HG03469 (cell line): ENCODE measurements around the gene NDUFB11.

Source experiments
- ATAC-seq: cut with Tn5 transposase; IDR thresholded peaks from one replicate; pipeline ENCODE4 v1.9.1; 2021; ENCODE audit warnings: mild to moderate bottlenecking, moderate library complexity, moderate number of reproducible peaks; ENCODE audit not compliant: unreplicated experiment

NDUFB11 gene

DNA sequence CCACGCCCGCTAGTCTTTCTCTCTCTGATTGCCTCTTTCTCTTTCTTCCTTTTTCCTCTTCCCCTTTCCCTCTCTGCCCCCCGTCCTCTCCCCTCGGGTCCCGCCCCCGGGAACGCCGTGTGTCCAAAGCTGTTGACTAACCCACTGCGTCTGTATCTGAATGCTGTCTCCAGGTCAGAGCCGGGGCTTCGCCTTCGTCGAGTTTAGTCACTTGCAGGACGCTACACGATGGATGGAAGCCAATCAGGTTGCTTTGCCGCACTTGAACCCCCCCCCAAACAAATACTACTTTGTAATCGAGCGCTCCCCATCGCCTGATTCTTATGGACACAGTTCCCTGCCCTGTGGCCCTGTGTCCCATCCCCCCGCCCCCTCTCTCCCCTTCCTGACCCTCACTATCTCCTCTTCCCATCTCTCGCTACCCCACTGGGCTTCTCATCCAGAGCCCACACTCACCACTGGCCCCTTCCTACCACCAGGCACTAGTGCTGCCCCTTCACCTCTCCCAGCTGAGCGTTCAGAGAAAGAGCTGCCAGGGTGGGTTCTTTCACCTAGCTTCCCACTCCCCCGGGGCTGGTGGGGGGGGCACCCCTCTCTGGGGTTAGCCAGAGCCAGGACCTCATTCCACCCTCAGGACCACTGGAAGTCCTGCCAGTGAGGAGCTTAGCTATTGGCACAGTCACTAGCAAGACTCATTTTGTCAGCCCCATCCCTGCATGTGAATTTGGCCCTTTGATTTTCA lies 30.5 kb upstream of the NDUFB11 start:
- no peak for ATAC-seq

DNA sequence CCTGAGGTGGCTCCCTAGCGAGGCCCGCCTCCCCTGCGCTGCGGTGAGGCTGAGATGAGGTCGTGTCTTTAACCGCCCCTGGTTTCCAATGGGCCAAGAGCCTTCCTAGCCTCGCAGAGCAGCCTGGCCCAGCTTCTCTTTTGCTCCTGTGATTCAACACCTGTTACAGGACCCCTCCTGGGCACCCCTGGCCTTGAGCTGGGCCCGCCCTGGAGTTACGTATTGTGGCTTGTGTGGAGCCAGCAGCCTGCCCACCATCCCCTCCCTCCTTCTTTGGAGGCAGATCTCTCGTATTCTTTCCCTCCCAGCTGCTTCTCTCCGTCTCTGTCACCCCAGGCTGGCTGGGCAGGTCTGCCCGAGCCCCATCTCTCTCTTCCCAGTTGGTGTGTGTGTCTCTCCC lies 29.9 kb upstream of the NDUFB11 start:
- no peak for ATAC-seq

DNA sequence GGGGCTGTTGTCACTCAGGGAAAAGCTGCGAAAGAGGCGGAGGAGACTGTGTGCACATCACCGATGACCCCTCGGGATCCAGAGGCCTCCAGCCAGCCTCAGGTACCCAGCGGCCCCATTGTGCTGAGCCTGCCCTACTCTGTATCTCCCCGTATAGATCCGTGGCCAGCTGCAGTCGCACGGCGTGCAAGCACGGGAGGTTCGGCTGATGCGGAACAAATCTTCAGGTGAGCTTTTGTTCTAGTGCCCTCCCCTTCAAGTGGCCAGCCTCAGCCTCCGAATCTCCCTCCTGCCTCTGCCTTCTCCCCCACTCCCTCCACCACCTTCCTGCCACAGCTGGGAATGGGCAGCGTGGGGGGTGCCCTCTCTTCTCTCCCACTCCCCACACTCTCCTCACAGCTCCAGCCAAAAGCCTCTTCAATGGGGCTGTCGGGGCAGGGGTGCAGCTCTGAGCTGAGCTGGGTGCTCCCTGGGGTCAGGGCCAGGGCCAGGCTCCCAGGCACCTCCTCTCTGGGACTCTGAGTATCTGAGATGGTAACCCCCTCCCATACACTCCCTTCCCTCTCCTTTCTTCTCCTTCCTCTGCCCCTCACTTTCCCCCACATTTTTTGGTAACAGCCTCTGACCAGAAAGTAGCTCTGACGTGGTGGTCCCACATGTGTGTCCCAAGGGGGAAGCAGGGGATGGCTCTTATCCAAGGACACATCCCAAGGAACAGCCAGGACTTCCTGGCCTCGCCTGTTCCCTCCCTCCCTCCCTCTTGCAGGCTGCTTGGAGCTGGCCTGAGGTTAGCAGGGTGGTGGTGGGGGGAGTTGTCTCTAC lies 28.7 kb upstream of the NDUFB11 start:
- no peak for ATAC-seq

DNA sequence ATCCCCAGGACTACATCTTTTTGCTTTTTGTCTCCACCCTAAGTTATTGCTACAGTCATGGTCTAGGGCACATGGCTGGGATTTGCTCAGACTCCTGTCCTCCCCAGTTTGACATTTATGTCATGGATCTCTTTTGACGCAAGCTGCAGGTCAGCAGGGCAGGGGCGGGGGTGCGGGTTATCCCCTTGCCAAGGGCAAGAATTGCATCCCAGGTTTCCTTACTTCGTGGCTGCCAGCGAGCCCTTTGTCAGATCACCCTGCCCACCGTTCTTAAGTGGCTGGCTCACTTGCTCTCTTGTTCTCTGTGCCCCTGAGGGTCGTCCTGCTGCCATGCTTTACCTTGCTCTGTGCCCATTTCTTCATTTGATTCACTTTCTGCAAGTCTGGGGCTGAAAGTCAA lies 28.0 kb upstream of the NDUFB11 start:
- no peak for ATAC-seq

DNA sequence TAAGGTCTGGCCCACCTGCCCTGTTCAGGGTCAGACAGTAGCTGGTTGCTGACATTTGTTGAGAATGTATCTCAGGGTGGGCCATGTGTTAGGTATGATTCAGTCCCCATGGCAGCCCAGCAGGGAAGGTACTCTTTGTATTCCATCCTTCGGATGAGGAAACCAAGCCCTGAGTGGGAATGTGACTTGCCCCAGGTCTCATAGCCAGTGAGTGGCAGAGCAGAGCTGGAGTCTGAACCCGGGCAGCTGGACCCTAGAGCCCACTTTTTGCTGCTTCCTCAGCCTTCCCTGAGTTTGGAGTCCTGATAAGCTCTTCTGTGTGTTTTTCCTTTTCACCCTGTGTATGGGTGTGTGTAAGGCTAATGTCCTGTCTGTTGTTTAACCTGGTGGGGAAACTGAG lies 27.5 kb upstream of the NDUFB11 start:
- ATAC-seq, result no peak

DNA sequence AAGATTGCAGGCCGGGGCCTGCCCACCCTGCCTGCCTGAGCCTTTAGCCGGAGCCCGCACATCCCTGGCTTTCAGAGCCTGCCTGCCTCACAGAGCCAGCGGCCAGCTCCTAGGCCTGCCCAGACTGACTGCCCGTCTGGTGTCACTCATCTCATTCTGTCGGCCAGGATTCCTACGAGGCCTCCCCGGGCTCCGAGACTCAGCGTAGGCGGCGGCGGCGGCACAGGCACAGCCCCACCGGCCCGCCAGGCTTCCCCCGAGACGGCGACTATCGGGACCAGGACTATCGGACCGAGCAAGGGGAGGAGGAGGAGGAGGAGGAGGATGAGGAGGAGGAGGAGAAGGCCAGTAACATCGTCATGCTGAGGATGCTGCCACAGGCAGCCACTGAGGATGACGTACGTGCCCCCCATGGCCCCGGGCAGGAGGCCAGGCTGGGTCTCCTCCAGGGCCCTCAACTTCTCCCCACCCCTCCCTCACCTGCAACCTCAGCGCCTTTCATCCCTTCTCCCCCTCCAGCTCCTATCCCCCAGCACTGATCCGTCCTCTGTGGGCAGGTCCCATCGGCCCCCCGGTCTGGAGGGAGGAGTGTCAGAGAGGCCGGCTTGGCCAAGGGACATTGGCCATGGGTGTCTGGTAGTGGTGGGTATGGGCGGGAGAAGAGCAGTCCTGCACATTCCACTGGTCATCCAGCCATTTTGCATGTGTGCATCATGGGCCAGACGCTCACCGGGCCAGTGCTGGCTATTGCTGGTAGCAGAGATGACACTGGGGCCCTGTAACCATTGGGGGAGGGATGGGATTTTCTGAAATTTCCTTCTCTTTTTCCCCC lies 26.6 kb upstream of the NDUFB11 start:
- no peak for ATAC-seq

DNA sequence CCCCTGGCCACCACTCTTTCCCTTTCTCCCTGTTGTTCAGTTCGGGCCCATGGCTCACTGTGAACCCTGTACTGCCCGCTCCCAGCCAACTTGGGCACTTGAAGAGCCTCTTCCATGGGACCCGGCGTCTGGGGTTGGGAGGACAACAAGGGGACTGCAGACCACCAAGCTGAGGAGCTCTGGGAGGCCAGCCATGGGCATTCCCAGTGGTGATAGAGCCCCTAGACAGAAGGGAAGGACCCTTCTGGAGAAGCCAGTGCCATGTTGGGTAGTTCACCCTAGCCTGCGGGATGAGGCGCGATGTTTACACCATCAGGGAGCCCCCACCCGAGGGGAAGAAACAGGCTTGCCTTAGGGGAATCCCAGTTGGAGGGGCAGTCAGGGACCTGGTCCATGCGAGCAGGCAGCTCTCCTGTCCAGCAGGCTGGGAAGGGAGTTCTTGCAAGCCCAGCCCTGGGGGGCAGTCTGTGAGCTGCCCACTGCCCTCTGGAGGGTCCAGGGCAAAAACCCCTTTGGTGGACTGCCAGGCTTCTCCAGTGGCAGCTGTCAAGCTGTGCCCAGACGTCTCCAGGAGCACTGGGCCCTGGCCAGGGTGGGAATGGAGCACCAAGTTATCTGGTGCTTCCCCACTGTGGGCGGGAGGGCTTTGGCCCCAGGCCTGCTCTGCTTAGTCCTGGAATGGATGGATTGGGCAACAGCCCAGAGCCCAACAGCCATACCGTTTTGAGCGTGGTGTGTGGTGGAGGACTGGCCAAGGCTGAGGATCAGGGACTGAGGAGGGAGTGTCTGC lies 25.4 kb upstream of the NDUFB11 start:
- no peak for ATAC-seq

DNA sequence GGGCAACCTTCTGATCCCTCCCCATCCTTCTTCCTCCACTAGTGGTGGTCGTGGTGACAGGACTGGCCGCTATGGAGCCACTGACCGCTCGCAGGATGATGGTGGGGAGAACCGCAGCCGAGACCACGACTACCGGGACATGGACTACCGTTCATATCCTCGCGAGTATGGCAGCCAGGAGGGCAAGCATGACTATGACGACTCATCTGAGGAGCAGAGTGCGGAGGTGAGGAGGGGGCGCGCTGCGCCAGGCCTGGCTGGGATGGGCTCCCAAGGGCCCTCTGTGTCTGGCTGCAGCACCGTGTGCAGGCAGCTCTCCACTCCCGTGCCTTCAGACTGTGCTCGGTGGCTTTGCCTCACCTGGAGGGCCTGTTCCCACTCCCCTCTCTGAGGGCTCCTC lies 24.8 kb upstream of the NDUFB11 start:
- ATAC-seq, result no peak

DNA sequence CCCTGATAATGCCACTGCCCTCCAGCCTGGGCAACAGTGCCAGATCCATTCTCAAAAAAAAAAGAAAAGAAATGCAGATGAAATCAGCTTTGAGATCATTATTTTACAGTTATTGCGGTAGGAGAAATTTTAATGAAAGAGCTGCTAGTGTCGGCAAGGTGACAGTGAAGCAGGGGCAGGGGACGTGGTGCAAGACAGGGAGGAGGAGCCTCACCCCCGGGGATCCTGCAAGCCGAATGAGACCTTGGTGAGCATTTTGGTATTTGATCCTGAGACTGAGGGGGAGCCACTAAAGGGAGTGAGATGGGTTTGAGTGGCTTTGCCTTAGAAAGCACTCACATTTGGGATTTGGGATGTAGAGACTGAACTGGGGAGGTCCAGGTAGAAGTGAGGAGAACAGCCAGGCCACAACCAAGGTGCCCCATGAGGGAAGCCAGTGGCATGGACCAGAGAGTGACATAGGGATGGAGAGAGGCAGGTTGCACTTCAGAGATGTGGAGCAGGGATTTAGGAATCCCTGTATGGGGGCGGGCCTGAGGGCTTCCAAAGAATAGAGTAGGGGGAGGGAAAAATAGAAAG lies 24.1 kb upstream of the NDUFB11 start:
- no peak for ATAC-seq

DNA sequence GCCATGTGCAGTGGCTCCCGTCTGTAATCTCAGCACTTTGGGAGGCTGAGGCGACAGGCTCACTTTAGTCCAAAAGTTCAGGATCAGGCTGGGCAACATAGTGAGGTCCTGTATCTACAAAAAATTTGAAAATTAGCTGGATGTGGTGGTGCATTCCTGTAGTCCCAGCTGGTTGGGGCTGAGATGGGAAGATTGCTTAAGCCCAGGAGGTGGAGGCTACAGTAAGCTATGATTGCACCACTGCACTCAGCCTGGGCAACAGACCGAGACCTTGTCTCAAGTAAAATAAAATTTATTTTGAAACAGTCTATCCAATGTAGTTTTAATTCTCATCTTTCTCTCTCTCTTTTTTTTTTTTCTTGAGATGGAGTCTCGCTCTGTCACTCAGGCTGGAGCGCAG lies 21.6 kb upstream of the NDUFB11 start:
- ATAC-seq, result no peak

DNA sequence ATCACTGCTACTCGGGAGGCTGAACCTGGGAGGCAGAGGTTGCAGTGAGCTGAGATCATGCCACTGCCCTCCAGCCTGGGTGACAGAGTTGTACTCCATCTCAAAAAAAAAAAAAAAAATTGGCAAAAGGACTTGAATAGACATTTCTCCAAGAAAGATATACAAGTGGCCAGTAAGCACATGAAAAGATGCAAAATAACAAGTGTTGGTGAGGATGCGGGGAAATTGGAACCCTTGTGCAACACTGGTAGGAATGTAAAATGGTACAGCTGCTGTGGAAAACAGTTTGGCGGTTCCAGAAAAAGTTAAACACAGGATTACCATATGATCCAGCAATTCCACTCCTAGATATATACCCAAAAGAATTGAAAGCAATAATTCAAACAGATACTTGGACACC lies 19.9 kb upstream of the NDUFB11 start:
- no peak for ATAC-seq

DNA sequence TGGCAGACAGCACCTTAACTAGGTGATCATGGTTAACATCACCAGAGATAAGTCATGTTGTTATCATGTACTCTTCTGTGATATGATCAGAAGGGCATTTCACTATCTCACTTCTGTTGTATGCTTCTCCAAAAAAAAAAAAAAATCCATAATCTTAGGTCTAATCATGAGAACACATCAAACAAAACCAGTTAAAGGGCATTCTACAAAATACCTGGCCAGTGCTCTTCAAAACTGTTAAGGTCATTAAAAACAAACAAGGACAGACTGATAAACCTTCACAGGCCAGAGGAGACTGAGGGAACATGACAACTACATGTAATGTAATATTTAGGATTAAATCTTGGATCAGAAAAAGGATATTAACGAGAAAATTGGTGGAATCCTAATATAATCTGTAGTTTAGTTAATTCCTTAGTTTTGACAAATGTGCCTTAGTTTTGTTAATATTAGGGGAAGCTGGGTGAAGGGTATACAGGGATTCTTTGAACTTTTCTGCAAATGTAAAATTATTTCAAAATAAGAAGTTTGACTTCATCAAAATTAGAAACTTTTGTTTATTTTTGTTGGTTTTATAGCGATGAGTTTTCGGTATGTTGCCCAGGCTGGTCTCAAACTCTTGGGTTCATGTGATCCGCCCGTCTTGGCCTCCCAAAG lies 18.6 kb upstream of the NDUFB11 start:
- ATAC-seq, result no peak

DNA sequence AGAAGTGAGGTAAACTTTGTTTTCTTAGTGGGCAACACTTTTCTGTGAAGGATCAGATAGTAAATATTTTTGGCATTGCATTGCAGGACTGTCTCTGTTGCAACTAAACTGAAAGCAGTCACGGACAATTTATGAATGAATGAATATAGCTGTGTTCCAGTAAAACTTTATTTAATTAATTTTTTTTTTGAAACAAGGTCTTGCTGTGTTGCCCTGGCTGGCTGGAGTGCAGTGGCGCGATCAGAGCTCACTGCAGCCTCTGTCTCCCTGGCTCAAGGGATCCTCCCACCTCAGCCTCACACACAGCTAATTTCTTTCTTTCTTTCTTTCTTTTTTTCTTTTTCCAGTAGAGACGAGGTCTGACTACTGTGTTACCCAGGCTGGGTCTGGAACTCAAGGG lies 16.3 kb upstream of the NDUFB11 start:
- ATAC-seq, result no peak

DNA sequence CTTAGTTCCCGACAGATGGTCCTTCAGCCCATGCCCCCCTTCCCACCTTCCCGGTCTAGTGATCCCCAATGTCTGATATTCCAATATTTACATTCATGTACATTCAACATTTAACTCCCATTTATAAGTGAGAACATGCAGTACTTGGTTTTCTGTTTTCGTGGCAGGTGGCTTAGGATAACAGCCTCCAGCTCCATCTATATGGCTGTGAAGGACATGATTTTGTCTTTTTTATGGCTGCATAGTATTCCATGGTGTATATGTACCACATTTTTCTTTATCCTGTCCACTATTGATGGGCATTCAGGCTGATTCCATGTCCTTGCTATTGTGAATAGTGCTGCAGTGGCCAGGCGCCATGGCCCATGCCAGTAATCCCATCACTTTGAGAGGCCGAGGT lies 14.3 kb upstream of the NDUFB11 start:
- no peak for ATAC-seq

DNA sequence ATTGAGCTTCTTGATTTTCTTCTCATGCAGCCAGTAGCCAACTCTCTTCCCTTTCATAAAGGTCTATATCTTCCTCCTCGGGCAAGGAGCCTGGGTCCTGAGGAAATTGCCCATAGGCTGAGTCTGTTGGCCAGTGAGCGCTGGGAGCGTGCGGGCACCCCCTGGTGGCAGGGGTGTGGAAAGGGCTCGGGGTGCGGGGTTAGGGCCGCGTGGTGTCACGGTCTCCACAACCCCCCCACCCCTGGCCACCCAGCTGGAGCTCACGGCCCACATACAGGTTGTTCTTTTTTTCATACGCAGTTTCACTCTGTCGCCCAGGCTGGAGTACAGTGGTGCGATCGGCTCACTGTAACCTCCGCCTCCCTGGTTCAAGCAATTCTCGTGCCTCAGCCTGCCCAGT lies 13.6 kb upstream of the NDUFB11 start:
- ATAC-seq, result no peak

DNA sequence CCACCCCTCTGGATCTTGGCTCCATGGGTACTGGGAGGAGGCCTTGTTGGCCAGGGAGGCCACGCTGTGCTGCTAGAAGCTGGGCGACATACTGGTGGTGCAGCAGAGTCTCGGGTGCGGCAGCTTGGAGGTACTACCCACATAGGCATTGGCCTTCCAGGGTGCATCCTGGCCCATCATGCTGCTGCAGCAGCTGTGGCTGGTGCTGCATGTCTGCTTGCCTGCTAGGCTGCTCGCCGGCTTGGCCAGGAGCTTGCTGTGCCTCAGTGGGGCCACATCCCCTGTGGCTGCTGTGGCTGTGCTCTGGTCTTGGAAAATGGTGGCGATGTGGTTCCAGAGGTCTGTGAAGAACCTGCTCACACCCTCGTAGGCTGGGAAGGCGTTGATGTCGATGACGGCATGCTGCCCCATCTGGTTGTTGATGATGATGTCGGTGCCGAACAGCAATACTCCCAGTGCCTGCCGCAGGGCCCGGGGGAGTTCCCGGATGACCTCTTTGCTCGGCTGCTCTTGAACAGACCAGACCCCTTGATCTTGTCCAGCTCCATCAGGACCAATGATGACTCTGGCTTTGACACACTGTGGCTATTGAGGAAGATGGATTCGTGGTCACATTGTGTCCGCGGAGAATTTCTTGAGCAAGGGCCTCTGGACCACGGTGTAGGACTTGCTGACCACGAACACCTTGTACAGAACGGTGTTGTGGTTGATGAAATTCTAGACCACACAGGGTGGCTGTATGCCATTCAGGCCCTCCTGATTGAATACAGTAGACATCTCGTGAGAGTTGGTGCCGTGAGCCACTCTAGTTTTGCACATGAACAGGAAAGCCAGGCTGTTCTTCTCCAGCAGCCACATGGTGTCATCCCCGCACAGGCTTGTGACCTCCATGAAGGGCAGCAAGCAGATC lies 12.4 kb upstream of the NDUFB11 start:
- ATAC-seq, result no peak

DNA sequence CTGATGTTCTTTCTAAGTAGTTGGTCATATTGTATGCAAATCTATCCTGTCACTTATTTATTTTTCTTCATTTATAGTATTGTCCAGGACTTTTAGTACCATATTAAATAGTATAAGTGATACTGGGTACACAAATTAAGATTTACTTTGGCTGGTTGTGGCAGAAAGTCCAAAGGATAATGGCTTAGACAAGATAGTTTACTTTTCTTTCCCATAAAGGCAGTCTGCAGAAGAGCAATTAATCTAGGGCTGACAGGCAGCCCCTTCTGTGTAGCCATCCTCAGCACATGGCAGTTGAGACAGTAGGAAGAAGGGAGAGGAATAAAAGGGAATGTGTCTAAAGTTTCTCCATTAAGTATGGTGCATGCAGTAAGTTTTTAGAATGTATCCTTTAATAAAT lies 6.9 kb upstream of the NDUFB11 start:
- ATAC-seq, result no peak

DNA sequence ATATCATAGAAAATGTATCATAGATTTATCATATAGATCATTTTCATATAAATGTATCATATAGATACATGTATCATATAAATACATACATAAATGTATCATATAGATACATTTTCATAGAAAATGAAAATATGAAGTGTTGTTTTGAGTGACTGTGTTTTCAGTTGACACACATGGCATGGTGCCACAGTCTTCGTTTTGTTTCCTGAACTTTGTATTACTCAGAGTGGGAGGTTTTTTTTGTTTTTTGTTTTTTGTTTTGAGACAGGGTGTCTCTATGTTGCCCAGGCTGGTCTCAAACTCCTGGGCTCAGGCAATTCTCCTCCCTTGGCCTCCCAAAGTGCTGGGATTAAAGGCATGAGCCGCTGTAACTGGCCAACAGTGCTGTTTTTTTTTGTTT lies 4.4 kb upstream of the NDUFB11 start:
- ATAC-seq, result no peak
